Prostate gland (tissue), 2 donors: Measurements from ENCODE around the gene CDR2L. TPM values are rescaled to one million over a fixed set of nuclear protein-coding genes. Genes with fewer than 3 reads are reported as not detected.

Experiments
- DNase-seq: peaks from one replicate; pipeline ENCODE4 v3.0.0-alpha.2; 2019; ENCODE audit warnings: low spot score
- H3K27ac ChIP-seq, 2 donors: fragments of 200-600 bp; sonication (generic); 2 replicates each; pipeline ENCODE4 v1.5.1; 2017 to 2019
- H3K27me3 ChIP-seq: fragments of 200-600 bp; sonication (generic); replicated peaks from 2 replicates; pipeline ENCODE4 v1.5.1; 2019; ENCODE audit not compliant: insufficient read depth
- H3K36me3 ChIP-seq, 2 donors: fragments of 200-600 bp; sonication (generic); 1 replicate in 1 of 2; 2 replicates in 1 of 2; pipeline versions ENCODE4 v1.5.1 to v1.8.1; 2017 to 2019
- H3K4me1 ChIP-seq: fragments of 200-600 bp; sonication (generic); replicated peaks from 2 replicates; pipeline ENCODE4 v1.5.1; 2019
- H3K4me3 ChIP-seq, 2 donors: fragments of 200-600 bp; sonication (generic); 2 replicates each; pipeline ENCODE4 v1.5.1; 2017 to 2019
- H3K9me3 ChIP-seq: fragments of 200-600 bp; sonication (generic); 2 replicates; pipeline ENCODE4 v1.5.1; 2017
- CTCF ChIP-seq, 4 experiments: fragments of 200-600 bp in 2 of 4; fragments of 450-650 bp in 2 of 4; sonication (generic) in 2 of 4; IDR thresholded peaks; 1 replicate in 3 of 4; 2 replicates in 1 of 4; pipeline ENCODE4 v1.5.1; 2016 to 2019; ENCODE audit warnings: antibody characterized with exemption in 4 of 4, mild to moderate bottlenecking in 2 of 4, moderate library complexity in 2 of 4
- POLR2A ChIP-seq: fragments of 450-650 bp; IDR thresholded peaks from one replicate; pipeline ENCODE4 v1.6.1; 2016; ENCODE audit warnings: antibody characterized with exemption, mild to moderate bottlenecking
- POLR2AphosphoS5 ChIP-seq: sonication (generic); formaldehyde crosslinking; IDR thresholded peaks from one replicate; pipeline ENCODE4 v1.6.1; 2017; ENCODE audit warnings: antibody characterized with exemption
- WGBS: methylation state at CpG from one replicate; pipeline ENCODE4 v1.1.5; 2018; 5-methylcytosine and 5-hydroxymethylcytosine counted together
- intact Hi-C: fragments of 100-400 bp; cut with DNase I; formaldehyde crosslinking; loops from one replicate; pipeline ENCODE4 v1.14.2; 2022
- total RNA-seq, 2 donors: library from RNA; depleted of rRNA; stranded (reverse); fragments of >200 nt; gene quantifications; one replicate each; pipeline ENCODE4 v1.1.0, GENCODE V29; 2016

CDR2L gene
- total RNA-seq, 2 donors from 2014 or later: 13.7 to 34.9 TPM

DNA sequence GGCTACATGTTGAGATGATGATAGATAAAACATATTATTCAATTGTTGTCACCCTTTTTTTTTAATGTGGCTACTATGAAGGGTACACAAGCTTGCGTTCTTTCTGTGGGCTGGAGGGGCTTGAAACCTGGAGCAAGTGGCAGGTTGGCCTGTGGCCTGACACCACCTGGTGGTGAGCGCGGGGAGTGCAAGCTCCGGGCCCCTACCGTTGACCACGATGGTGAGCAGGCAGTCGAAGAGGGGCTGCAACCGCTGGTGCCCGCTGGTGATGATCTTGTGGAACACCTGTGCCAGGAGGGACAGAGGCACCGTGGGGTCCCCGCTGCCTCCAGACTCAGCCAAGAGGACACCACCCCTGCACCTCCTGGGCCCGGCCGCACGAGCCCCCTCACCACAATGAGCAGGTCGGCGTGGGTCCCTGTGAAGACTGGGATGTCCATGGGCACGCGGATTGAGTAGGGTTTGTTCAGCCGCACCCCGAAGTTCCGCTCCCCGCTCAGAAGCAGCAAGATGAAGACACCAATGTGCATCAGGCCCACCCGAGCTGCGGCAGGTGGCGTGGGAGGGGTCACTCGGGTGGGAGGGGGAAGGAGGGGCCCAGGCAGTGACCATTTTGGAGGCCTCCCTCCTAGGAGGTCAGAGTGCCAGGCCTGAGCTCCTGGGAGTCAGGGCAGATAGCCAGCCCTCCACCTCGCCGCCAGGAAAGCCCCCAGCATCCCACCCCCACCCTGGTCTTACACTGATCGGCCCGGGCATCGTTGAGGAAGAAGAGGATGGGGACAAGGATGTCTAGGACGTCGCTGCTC is 29.3 kb upstream of the CDR2L start:
- TF ChIP-seq CTCF (IDR thresholded peaks at IDR 0.05) (peak; percentile 86 to 91 (median 88)), POLR2AphosphoS5 (no peak)
- Histone ChIP-seq H3K9me3 (no peaks in the 10 kb centered on the region), H3K27ac (no peak overlapping the region), H3K36me3 (no peaks in the 10 kb centered on the region), H3K4me1 (no peaks in the 10 kb centered on the region), H3K27me3 (no peaks in the 10 kb centered on the region), H3K4me3 (no peak overlapping the region)
- peak; percentile 59 for DNase-seq
- WGBS: 38% methylated on average over 26 of the region's 33 CpGs
- intact Hi-C loops: loop anchor here (2.0 kb wide), 1 partner anchor 165 kb away; no protein-coding TSS in a partner anchor

- no peaks in the 10 kb centered on the region for H3K36me3 ChIP-seq
- no peak overlapping the region for H3K27ac ChIP-seq
- no peaks in the 10 kb centered on the region for H3K9me3 ChIP-seq
- H3K4me3 ChIP-seq: no peak overlapping the region
- WGBS: 74% methylated on average over 14 of the region's 14 CpGs
- DNase-seq: no peak
- intact Hi-C loops: loop anchor here (2.0 to 5.0 kb wide), 4 partner anchors 72 to 242 kb away; partner anchors contain the start of gene ARMC7
- TF ChIP-seq CTCF (IDR thresholded peaks at IDR 0.05) (no peak), POLR2AphosphoS5 (no peak), POLR2A (no peak)
- H3K4me1 ChIP-seq: no peaks in the 10 kb centered on the region
- H3K27me3 ChIP-seq: no peaks in the 10 kb centered on the region
These were observed 27.5 kb upstream of the CDR2L start for GRCh38 chr17:74959826-74960515.

DNA sequence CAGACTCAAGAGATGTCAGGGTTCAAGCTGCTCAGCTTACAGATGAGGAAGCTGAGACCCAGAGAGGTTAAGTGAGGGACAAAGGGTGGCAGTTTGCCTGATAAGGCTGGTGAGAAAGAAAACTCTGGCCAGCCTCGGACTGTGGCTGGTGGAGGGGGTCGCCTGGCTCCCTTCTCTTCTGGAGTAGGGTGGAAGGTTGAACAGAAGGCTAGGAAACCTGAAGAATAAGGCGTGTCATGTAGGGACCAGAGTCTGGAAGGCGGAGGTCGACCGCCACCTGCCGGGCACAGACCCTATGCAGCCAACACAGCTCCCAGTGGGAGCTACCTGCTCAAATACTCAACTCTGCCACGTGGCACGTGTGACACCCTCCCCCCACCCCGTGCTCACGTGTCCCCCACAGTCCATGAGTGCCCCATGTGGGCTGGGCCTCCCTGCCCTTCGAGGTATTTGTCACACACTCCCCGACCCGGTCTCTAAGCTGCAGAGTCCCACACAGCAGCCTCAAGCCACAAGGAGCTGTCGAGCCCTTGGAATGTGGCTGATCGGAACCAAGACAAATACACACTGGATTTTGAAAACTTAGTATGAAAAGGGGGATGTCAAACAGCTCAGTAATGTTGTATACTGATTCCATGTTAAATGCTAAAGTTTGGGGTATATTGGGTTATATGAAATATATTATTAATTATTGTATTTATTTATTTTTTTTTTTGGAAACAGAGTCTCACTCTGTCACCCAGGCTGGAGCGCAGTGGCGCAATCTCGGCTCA is 26.7 kb upstream of the CDR2L start:
- no peak overlapping the region for H3K27ac ChIP-seq
- no peaks in the 10 kb centered on the region for H3K4me1 ChIP-seq
- no peaks in the 10 kb centered on the region for H3K9me3 ChIP-seq
- DNase-seq: no peak
- intact Hi-C loops: loop anchor here (5.0 kb wide), 3 partner anchors 72 to 242 kb away; partner anchors contain the start of gene ARMC7
- TF ChIP-seq CTCF (IDR thresholded peaks at IDR 0.05) (peak in 1 of 4 experiments; percentile 28), POLR2AphosphoS5 (no peak)
- 53% methylated on average over 19 of the region's 19 CpGs for WGBS
- H3K4me3 ChIP-seq: no peak overlapping the region
- H3K27me3 ChIP-seq: no peaks in the 10 kb centered on the region
- H3K36me3 ChIP-seq: no peaks in the 10 kb centered on the region

DNA sequence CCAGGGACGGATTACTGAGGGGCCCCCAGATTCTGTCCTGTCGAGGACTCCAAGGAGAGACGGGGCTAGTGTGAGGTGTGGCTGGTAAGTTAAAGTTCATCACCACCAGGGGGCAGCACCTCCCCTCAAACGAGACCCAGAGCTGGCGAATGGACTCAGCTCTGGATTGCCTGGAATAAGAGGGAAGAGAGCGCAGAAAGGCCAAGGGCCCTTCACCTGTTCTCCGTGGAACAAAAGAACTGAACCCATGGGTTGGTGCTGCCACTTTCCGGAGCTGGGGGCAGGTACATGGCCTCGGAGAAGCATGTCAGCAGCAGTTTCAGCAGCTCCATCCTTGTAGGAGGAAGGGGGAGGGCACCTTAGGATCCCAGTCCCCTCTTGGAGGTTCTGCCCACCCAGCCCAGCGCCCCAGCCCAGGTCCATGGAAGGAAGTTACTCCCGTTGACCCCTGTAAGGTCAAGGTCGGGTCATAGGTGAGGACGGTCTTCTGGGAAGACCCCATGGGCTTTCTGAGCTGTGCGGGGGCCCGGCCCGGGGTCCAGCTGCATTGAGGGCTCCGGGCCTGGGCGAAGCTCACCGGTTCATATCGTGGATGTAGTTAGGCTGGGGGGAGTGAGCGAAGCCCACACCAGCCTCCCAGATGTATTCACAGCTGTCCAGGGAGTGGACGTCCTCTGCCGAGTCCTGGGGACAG is 25.6 kb upstream of the CDR2L start:
- TF ChIP-seq POLR2A (no peak), POLR2AphosphoS5 (peak; percentile 65), CTCF (IDR thresholded peaks at IDR 0.05) (peak; percentile 52 to 92 (median 86))
- intact Hi-C loops: loop anchor here (5.0 kb wide), 3 partner anchors 70 to 240 kb away; partner anchors contain the start of gene ARMC7

More for the DNA sequence above, 25.6 kb upstream of the CDR2L start:
- Histone ChIP-seq H3K27ac (no peak overlapping the region), H3K4me1 (no peaks in the 10 kb centered on the region), H3K27me3 (no peaks in the 10 kb centered on the region), H3K9me3 (no peaks in the 10 kb centered on the region), H3K36me3 (no peaks in the 10 kb centered on the region), H3K4me3 (no peak overlapping the region)
- WGBS: 45% methylated on average over 23 of the region's 23 CpGs
- peak; percentile 88 for DNase-seq
